Measurements from ENCODE around the gene ALDH9A1. TPM values are rescaled to one million over a fixed set of nuclear protein-coding genes. Genes with fewer than 3 reads are reported as not detected.

ALDH9A1 gene
- total RNA-seq, 1 donor: 118 TPM

- H3K79me2 ChIP-seq (ENCODE audit: insufficient read depth, low read length): peaks cover 57% of the 10 kb centered on the region
- no peak overlapping the region for H2AFZ ChIP-seq (ENCODE audit: low read length)
- peaks cover 27% of the 10 kb centered on the region for H4K20me1 ChIP-seq (ENCODE audit: insufficient read depth, low read length)
- H3K4me1 ChIP-seq (ENCODE audit: insufficient read depth, low read length): peaks cover 2% of the 10 kb centered on the region
- no peaks in the 10 kb centered on the region for H3K9me3 ChIP-seq (ENCODE audit: low read depth, low read length)
- no peak overlapping the region for H3K27ac ChIP-seq (ENCODE audit: low read depth, low read length)
- H3K27me3 ChIP-seq (ENCODE audit: insufficient read depth, low read length): no peaks in the 10 kb centered on the region
- no peak overlapping the region for H3K4me3 ChIP-seq (ENCODE audit: insufficient read depth, low read length)
- H3K4me2 ChIP-seq (ENCODE audit: insufficient read depth, low read length): no peak overlapping the region
- DNase-seq (ENCODE audit: insufficient read length, low spot score, missing footprints): no peak
- peaks cover 49% of the 10 kb centered on the region for H3K36me3 ChIP-seq (ENCODE audit: insufficient read depth, low read length)
- TF ChIP-seq CTCF (IDR thresholded peaks at IDR 0.05; ENCODE audit: extremely low read depth, low read depth, low read length): no peak
Observed at GRCh38 chr1:165650981-165651625, 47.3 kb downstream of the ALDH9A1 start.

GRCh38 chr1:165648919-165649572, 49.3 kb downstream of the ALDH9A1 start:
- H3K27ac ChIP-seq (ENCODE audit: low read depth, low read length): no peak overlapping the region
- no peak overlapping the region for H3K4me3 ChIP-seq (ENCODE audit: insufficient read depth, low read length)
- H2AFZ ChIP-seq (ENCODE audit: low read length): no peak overlapping the region
- TF ChIP-seq CTCF (IDR thresholded peaks at IDR 0.05; ENCODE audit: extremely low read depth, low read depth, low read length): no peak
- H3K79me2 ChIP-seq (ENCODE audit: insufficient read depth, low read length): peaks cover 71% of the 10 kb centered on the region
- no peak for DNase-seq (ENCODE audit: insufficient read length, low spot score, missing footprints)
- H4K20me1 ChIP-seq (ENCODE audit: insufficient read depth, low read length): peaks cover 37% of the 10 kb centered on the region
- H3K27me3 ChIP-seq (ENCODE audit: insufficient read depth, low read length): no peaks in the 10 kb centered on the region
- H3K4me2 ChIP-seq (ENCODE audit: insufficient read depth, low read length): no peak overlapping the region
- no peaks in the 10 kb centered on the region for H3K9me3 ChIP-seq (ENCODE audit: low read depth, low read length)
- peaks cover 2% of the 10 kb centered on the region for H3K4me1 ChIP-seq (ENCODE audit: insufficient read depth, low read length)
- peaks cover 29% of the 10 kb centered on the region for H3K36me3 ChIP-seq (ENCODE audit: insufficient read depth, low read length)

- peaks cover 18% of the 10 kb centered on the region for H3K36me3 ChIP-seq (ENCODE audit: insufficient read depth, low read length)
- H3K4me2 ChIP-seq (ENCODE audit: insufficient read depth, low read length): no peak overlapping the region
- no peak for TF ChIP-seq CTCF (IDR thresholded peaks at IDR 0.05; ENCODE audit: extremely low read depth, low read depth, low read length)
- no peak overlapping the region for H2AFZ ChIP-seq (ENCODE audit: low read length)
- peaks cover 37% of the 10 kb centered on the region for H4K20me1 ChIP-seq (ENCODE audit: insufficient read depth, low read length)
- H3K4me3 ChIP-seq (ENCODE audit: insufficient read depth, low read length): no peak overlapping the region
- H3K27ac ChIP-seq (ENCODE audit: low read depth, low read length): no peak overlapping the region
- H3K4me1 ChIP-seq (ENCODE audit: insufficient read depth, low read length): peaks cover 2% of the 10 kb centered on the region
- H3K27me3 ChIP-seq (ENCODE audit: insufficient read depth, low read length): no peaks in the 10 kb centered on the region
- H3K79me2 ChIP-seq (ENCODE audit: insufficient read depth, low read length): peaks cover 77% of the 10 kb centered on the region
- no peaks in the 10 kb centered on the region for H3K9me3 ChIP-seq (ENCODE audit: low read depth, low read length)
- DNase-seq (ENCODE audit: insufficient read length, low spot score, missing footprints): no peak
Observed at GRCh38 chr1:165647970-165648369, 50.4 kb downstream of the ALDH9A1 start.

GRCh38 chr1:165647517-165647916, 50.8 kb downstream of the ALDH9A1 start:
- TF ChIP-seq CTCF (IDR thresholded peaks at IDR 0.05; ENCODE audit: extremely low read depth, low read depth, low read length): no peak
- H2AFZ ChIP-seq (ENCODE audit: low read length): no peak overlapping the region
- peaks cover 80% of the 10 kb centered on the region for H3K79me2 ChIP-seq (ENCODE audit: insufficient read depth, low read length)
- peaks cover 39% of the 10 kb centered on the region for H4K20me1 ChIP-seq (ENCODE audit: insufficient read depth, low read length)
- H3K27ac ChIP-seq (ENCODE audit: low read depth, low read length): no peak overlapping the region
- no peak for DNase-seq (ENCODE audit: insufficient read length, low spot score, missing footprints)
- H3K4me3 ChIP-seq (ENCODE audit: insufficient read depth, low read length): no peak overlapping the region
- H3K4me2 ChIP-seq (ENCODE audit: insufficient read depth, low read length): no peak overlapping the region
- peaks cover 2% of the 10 kb centered on the region for H3K4me1 ChIP-seq (ENCODE audit: insufficient read depth, low read length)
- no peaks in the 10 kb centered on the region for H3K9me3 ChIP-seq (ENCODE audit: low read depth, low read length)
- no peaks in the 10 kb centered on the region for H3K27me3 ChIP-seq (ENCODE audit: insufficient read depth, low read length)
- H3K36me3 ChIP-seq (ENCODE audit: insufficient read depth, low read length): peaks cover 16% of the 10 kb centered on the region
